NCI-H82 treated with DMSO at 0.1 percent for 48 hours (cell line): ENCODE measurements around the gene MMP28.
"Not testable (repeated sequence)": the region's sequence is repeated elsewhere in the genome, so short reads cannot be mapped to it uniquely, and the experiment has no call there.

Experiments used
- DNase-seq: peaks from one replicate; lab custom pipeline; 2025; ENCODE audit not compliant: unreplicated experiment; lab: John Stamatoyannopoulos, UW

The MMP28 gene

DNA sequence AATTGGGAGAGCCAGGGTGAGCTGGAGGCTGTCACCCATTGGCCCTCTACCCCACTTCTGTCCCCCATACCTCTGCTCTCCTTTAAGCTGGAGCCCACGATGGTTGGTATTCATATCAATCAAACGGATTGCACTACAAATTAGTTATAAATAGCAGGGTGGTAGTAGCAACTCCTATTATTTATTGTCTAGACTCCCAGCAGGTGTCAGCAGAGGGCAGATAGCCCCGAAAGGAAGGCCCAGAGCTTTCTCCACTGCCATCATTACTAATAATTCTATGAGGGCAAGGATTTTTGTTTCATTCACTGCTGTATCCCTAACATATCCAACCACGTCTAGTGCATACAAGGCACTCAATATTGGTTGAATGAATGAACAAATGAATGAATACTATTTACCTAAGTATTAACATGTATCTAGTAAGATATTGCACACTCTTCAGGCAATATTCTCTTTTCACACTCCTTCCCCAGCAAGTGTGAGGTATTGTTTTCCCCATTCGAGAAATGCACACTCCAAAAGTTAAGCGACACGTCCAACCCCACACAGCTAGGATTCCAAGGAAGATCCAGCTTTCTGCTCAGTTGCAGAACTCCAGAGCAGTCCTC is 28.4 kb downstream of the MMP28 start:
- no peak for DNase-seq

DNA sequence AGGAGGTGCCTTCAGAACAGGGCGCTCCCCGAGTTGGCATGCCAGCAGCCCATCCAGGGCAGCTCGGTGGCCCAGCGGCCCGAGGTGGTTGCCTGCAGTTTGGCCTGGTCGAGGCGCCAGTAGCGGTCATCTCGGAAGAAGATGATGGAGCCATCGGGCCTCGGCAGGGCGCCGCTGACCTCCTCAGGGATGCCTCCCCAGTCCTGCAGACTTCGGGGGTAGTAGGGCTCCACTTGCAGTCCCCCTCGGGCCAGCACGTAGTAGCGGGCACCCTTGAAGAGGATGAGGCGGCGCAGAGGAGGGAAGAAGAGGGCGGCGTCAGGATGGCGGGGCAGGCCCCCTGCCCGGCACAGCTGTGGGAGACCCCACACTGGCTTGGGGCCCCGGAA is 29.0 kb downstream of the MMP28 start:
- no peak for DNase-seq

DNA sequence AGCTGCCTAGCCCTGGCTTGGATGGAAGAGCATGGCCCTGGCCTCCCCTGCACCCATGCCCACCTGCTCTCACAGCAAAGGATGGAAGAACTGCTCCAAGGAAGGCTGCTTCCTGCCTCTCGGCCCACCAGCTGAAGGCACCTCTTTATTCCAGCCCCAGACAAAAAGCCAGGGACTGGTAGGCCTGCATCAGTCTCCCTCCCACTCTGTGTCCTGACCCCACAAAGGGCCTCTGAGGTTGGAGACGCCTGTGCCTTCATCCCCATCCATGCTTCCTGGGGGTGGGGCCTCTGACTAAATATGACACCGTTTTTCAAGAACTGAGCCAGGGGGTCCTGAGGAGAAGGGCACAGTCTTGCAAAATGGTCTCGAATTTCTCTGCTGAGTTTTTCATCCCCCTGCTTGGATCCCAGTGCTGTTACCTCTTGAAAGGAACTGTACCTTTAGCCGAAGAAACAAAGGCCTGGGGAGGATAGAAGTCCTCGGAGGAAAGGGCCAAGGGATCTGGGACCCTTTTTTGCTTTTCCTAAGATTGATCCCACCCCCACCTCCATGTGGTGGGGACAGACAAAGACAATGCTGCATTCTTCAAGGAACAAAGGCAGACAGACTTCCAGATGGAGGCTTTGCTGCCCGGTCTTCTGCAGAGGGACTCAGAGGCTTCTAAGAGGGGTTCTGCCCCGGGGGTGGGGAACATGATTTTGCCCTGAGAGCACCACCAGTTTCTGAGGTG is 29.5 kb downstream of the MMP28 start:
- no peak for DNase-seq

DNA sequence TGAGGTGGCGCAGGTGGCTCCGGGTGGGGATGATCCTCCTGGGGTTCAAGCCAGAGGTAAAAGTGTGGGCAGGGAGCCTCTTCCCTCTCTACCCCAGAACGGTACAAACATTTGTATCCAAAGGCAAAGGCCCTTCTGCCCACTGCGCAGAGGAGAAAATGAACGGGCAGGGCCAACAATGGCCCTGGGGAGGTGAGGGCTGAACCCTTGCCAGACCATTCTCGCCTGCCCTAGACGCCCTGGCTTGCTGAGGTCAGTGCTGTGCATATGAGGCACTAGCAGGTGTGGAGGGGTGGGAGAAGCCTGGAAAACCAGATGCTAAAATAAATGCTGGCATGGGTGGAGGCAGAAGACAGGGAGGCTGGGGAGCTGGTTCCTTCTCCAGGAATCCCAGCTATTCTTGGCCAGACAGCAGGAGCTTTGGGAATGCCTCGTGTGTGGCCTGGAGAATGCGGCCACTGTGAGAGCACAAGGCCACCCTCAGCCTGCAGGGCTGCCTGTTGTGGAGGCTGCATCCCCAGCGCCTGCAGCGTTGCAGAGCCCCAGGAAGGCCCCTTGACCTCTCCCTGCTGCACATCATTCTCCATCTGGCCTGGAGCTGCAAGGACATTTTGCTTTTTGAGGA is 30.2 kb downstream of the MMP28 start:
- no peak for DNase-seq

DNA sequence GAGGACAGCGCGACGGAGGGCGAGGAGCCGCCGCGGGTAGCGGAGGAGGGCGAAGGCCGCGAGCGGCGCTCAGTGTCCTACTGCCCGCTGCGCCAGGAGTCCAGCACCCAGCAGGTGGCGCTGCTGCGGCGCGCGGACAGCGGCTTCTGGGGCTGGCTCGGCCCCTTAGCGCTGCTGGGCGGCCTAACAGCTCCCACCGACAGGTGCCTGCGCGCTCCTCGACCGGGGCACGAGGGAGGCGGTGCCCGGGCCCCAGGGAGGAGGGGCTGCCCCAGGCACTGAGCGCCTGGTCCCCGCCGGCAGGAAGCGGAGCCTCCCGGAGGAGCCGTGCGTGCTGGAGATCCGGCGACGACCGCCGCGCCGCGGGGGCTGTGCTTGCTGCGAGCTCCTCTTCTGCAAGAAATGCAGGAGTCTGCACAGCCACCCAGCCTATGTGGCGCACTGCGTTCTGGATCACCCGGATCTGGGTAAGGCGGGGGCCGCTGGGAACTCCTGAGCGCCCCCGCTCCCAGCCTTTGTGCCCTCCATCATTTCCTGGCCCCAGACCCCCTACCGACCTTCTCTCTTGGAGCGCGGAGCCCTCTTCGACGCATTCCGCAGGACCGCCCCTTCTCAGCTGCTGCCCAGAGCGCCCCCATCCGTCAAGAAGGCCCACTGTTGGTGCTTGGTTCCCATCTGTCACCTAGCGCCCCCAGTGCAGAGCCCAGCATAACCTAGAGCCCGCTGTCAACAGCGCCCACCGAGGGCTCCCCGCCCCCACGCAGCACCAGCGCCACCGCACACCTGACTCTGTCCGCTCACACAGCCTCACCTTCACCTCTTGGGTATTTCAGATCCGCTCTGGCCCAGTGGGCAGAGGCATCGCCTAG is 31.1 kb downstream of the MMP28 start:
- peak; percentile 68 for DNase-seq

DNA sequence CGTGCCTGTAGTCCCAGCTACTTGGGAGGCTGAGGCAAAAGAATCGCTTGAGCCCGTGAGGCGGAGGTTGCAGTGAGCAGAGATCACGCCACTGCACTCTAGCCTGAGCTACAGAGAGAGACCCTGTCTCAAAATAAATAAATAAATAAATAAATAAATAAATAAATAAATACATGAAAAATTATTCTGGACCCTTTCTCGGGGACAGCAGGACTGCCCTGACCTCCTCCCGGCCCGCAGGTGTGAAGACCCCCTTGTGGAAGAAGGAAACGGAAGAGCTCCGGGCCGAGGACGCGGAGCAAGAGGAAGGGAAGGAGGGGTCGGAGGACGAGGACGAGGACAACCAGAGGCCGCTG is 31.7 kb downstream of the MMP28 start:
- no peak for DNase-seq

DNA sequence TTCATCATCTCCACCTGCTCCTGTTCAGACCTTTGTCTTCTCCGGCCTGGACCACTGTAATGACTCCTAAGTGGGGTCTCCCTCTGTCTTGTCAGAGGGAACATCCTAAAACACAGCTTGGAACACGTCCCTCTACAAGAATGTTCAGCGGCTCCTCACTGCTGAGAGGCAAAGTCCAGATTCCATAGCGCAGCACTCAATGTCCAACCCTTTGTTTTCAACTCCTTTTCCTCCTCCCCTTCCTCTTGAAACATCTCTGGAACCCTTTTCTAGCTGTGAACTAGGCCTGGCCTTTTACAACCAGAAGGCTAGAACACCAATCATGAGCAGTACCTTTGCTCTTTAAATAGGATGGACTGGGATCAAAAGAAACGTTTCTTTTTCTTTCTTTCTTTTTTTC is 33.8 kb downstream of the MMP28 start:
- no peak for DNase-seq

DNA sequence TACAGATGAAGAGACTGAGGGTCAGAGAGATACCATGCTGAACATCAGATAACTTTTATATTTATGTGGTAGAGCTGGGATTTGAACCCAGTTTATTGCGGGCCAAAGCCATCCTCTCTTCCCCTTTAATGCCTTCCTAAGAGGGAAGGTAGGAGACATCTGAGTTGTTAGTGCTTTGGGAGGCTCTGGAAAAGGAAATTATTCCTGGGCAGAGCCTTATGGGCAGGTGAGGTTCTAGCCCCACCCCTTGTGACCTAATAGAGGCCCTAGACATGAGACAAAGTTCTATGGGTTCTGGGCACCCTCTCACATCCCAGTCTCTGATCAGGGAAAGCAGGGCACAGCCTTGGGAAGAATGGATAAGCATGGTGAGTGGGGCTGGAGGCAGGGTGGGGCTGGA is 34.9 kb downstream of the MMP28 start, which contains the start of gene C17orf50:
TSS of gene C17orf50 (plus strand) at position 301 of the 400 bp plus-strand sequence. CDS start at position 356, 55 bp downstream.
- DNase-seq: no peak

DNA sequence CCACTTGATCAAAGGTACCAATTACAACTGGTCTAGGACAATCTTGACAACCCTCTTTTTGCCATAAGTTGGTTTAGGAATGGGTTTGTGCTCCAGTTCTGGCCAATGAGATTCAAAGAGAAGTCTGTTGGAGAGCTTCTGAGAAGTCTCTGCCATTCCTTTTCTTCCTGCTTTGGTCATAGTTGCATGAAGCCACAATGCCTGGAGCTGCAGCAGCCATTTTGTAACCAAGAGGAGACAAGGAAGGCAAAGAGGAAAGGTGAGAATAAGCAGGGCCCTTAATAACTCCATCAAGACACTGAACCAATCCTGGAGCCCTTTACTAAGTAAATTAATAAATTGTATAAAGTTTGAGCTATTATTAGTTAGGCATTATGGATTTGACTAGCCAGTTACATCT is 38.2 kb downstream of the MMP28 start:
- no peak for DNase-seq

DNA sequence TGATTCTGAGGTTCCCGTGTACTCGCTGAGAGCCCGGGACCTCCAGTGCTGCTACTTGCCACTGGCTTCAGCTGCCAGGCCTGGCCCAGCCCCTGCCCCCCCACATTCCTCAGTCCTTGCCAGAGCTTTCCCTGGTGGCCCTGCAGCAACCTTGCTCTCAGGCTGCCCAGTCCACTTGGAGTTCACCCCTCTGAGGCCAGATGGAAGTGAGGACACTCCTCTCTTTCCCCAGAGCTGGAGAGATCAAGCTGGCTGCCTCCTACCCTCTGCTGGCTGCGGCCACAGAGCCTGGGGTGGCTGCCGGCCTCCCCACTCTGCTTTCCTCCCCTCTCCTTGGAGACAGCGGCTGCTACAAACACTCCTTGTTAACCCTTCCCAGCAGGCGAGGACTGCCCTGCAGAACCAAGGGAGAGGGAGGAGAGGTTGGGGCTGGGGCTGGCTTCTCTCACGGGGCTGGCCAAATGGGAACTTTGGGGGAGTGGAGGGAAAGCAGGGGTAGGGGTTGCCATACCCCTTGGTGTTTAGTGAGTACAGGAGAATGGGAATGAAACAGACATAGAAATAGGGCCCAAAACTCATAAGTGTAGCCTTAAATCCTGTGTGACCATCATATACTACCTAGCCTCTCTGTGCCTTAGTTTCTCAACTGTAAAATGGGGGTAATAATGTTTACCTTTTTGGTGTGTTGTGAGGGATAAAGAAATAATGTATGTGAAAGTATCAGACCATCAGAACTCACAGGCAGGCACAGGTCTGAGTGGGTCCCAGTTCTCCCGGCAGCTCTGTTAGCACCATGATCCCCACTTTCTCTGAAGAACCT is 42.3 kb downstream of the MMP28 start, which contains the start of gene GAS2L2:
TSS of gene GAS2L2 (minus strand) at position 295 of the 820 bp plus-strand sequence. CDS start 389 bp downstream, outside the sequence.
- no peak for DNase-seq

DNA sequence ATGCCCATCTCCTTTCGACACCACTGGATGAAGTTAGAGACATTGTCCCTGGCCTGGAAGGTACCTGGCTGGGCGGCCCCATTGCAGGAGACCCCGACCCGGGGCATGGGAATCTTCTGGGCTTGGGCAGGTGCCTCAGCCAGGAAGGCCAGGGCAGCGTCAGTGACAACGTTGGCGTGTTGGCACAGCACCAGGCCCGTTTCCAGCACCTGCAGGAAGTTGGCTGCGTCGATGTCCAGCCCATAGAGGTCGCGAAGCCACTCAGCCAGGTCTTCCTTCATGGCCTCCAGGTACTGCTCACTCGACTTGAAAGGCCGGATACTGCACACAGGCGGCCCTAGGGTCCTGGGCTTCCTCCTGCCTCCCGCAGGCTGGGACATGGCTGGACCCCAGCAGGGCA is 43.0 kb downstream of the MMP28 start:
- no peak for DNase-seq

DNA sequence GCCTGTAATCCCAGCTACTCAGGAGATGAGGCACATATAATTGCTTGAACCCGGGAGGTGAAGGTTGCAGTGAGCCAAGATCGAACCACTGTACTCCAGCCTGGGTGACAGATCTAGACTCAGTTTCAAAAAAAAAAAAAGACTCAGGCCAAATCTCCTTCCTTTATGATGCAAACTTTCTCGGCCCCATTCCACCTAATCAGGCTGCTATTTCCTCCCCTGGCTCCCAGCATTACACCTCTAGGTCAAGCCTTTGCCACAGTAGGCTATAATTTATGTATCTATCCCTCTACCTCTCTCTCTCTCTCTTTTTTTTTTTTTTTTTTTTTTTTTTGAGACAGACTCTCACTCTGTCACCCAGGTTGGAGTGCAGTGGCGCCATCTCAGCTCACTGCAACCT is 43.9 kb downstream of the MMP28 start:
- not testable (repeated sequence) for DNase-seq

DNA sequence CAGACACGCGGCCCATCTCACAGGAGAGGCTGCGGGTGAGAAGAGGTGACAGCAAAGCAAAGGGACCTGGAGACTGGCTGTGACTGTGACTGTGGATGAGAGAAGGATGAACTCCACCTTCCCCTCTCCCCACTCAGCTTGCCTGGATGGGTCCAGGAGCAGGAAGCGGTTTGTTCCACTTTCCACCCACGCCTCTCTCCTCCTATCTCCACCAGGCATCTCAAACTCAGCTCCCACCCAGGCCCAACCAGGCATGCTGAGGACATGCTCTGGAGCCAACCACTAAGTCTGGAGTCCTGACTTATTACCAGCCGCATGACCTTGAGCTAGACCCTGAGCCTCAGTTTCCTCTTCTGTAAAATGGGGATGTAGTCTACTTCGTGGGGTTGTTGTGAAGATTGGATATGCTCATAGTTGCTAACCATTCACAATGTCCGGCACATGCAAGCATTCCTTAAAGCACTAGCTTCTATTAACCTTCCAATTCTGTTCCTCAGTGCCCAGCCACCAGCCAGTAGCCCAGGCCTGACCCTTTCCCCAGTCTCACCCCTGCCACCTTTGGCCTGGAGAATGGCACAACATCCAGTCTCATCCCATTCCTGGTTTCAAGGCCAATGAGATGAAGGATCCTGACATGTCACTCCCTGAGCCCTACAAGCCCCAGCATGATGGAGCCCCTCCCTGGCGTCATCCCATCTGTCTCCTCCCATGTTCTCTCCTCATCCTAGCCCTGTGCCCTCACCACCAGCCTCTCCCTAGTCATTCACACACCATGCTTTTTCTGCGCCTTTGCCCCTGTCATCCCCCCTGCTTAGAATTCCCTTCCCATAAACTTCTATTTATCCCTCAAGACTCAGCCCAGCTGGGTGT is 44.7 kb downstream of the MMP28 start:
- no peak for DNase-seq

DNA sequence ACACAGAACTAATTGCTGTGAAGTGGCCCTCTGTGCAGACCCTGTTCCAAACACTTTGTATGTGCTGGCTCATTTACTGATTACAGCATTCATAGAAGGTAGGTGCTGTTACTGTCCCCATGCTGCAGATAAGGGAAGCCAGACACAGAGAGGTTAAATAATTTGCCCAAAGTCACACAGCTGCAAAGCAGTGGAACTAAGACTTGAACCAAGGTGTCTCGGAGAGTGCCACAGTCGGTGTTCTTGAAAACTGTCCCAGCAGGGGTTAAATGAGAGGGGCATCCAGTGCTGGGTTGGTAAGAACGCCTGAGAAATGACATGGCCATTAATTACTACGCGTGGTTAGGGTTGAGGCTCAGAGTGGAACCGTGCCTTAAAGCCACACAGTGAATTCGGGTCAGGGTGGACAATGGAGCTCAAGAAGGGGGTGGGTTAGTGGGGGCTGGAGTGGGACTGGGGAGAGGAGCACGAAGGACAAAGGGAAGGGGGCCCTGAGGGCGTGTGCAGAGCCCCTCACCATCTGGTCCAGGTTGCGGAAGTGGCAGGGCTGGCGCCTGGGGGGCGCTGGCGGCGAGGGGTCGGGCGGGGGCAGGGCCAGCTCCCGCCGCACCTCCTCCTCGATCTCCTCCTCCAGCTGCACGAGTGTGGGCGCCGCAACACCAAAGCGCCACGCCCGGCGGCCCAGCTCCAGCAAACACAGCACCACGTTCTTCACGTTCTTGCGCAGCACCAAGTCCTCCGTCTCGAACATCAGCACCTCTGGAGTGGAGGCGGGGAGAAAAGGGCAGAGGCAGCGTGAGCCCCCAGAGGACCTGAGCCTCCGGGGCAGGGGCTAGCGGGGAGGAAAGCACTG is 45.7 kb downstream of the MMP28 start:
- DNase-seq: no peak

DNA sequence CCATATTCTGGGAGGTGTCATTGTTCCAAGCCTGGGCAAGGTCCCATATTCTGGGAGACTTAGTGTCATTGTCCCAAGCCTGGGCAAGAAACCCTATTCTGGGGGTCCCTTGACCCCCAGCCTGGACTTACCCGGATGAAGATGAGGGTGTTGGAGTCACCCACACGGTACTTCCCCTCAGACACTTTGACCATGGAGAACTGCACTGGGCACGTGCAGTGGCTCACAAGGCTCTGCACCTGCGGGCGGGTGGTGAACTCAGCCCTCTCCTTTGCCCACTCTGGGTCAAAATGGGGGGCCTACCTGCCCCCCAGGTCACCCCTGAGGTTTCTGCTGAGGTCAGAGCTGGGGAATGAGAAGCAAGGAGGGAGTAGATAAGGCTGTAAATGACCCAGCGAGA is 46.5 kb downstream of the MMP28 start:
- DNase-seq: no peak

DNA sequence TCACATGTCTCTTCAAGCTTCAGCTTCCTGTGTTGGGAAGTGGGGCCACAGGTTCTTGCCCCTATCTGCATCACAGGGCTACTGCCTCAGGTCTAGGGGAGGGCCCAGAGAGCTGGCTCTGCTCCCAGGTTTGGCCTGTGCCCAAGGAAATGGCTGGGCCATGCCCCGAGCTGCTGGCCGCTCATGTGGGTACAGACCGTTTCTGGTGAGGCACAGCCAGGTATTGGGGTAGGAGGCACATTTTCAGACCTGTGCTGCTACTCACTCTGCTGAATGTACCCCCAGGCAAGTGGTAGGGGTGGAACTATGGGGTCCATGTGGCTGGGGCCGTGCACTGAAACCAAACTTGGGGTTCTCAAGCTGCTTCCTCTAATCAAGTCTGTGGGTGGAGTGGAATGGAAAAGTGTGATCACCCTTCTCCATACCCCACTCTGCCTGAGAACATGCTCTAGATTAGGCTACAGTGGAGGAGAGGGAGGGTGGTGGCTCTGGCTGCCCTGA is 47.0 kb downstream of the MMP28 start:
- no peak for DNase-seq

DNA sequence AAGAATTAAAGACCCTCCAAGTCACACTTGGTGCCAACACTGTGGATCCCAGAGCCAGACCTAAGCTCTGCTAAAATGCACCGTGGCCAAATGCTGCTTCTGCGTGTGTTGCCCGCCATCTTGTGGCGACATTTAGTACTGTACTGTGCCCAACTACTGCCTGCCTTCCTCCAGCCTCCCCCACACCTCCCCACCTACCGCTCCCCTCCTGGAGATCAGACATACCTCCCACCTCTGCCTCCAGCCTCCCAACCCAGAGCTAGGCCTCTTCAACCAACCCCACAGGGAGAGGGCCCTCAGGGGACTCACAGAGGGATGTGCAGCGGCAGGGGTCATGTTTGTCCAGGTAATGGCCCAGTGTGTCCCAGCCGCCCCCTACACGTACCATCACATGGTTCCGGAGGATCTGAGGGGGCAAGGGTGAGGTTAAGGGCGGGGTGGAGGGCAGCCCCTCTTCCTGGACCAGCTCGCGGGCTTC is 47.9 kb downstream of the MMP28 start:
- peak; percentile 65 for DNase-seq

DNA sequence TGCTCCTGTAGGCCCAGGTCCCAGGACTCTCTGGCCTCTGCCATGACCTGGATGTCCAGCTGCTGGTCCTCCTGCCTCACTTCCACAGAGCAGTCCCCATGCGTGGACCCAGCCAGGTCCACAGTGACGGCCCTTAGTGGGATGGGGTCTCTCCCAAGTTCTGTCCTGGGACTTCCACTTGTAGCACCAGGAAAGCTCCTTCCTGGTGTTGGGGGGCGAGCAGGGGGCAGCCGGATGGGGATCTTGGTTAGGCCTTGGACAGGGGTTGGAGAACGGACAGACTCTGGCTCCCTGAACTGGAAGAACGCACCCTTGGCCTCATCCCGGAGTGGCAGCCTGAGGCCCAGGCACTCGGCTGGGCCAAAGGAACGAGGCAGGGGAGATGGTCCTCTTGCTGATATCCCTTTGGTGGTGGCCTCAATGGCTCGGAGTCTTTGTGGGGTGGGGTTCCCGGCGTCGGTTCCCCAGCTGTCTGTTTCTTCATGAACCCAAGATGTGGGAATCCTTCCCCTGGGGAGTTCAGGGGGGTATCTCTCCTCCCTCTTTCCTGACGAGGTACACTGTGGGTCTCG is 49.6 kb downstream of the MMP28 start:
- no peak for DNase-seq
